HepG2 (cell line): ENCODE measurements around the gene SBK3. TPM values are rescaled to one million over a fixed set of nuclear protein-coding genes. Genes with fewer than 3 reads are reported as not detected.

Source experiments
- ADNP ChIP-seq: sonication (generic); formaldehyde crosslinking; IDR thresholded peaks from 2 replicates; pipeline ENCODE4 v1.4.0; 2020; ENCODE audit warnings: missing genetic modification reagents
- ARNT2 ChIP-seq: sonication (generic); formaldehyde crosslinking; IDR thresholded peaks from 2 replicates; pipeline ENCODE4 v1.8.0; 2022; ENCODE audit warnings: mild to moderate bottlenecking, low read depth, missing genetic modification reagents, moderate library complexity
- CBFB ChIP-seq: sonication (generic); formaldehyde crosslinking; IDR thresholded peaks from 2 replicates; pipeline ENCODE4 v1.4.0; 2020; ENCODE audit warnings: missing genetic modification reagents
- CREM ChIP-seq, 2 experiments: sonication (generic) in 1 of 2; formaldehyde crosslinking in 1 of 2; IDR thresholded peaks; 2 replicates each; pipeline versions ENCODE4 v1.4.0 to v1.6.1; 2016 to 2020; ENCODE audit warnings: antibody characterized with exemption in 1 of 2, mild to moderate bottlenecking in 1 of 2, missing genetic modification reagents in 1 of 2
- DR1 ChIP-seq: sonication (generic); formaldehyde crosslinking; IDR thresholded peaks from 2 replicates; pipeline ENCODE4 v1.8.0; 2021; ENCODE audit warnings: mild to moderate bottlenecking, missing genetic modification reagents, inconsistent platforms
- ETV5 ChIP-seq: IDR thresholded peaks from 2 replicates; pipeline ENCODE4 v1.6.1; 2018; ENCODE audit warnings: missing biosample characterization, missing genetic modification reagents, inconsistent platforms, borderline replicate concordance
- GZF1 ChIP-seq: sonication (generic); formaldehyde crosslinking; IDR thresholded peaks from 2 replicates; pipeline ENCODE4 v1.5.1; 2020; ENCODE audit warnings: mild to moderate bottlenecking, missing genetic modification reagents
- HOXA3 ChIP-seq: sonication (generic); formaldehyde crosslinking; IDR thresholded peaks from 2 replicates; pipeline ENCODE4 v1.5.0; 2020; ENCODE audit warnings: missing genetic modification reagents
- KAT8 ChIP-seq: IDR thresholded peaks from 2 replicates; pipeline ENCODE4 v1.6.1; 2016; ENCODE audit warnings: missing genetic modification reagents, missing compliant biosample characterization
- NAIF1 ChIP-seq: sonication (generic); formaldehyde crosslinking; IDR thresholded peaks from 2 replicates; pipeline ENCODE4 v1.5.0; 2020; ENCODE audit warnings: mild to moderate bottlenecking, missing genetic modification reagents, borderline replicate concordance
- NR3C1 ChIP-seq: sonication (generic); formaldehyde crosslinking; IDR thresholded peaks from 2 replicates; pipeline ENCODE4 v1.4.0; 2020; ENCODE audit warnings: missing genetic modification reagents
- PRPF4 ChIP-seq: fragments of 200-400 bp; formaldehyde crosslinking; IDR thresholded peaks from 2 replicates; pipeline ENCODE4 v1.6.1; 2016; ENCODE audit warnings: low read length, low read depth; ENCODE audit not compliant: poor library complexity, severe bottlenecking
- SMAD1 ChIP-seq: sonication (generic); formaldehyde crosslinking; IDR thresholded peaks from 2 replicates; pipeline ENCODE4 v1.4.0; 2020; ENCODE audit warnings: missing genetic modification reagents, low read depth, mild to moderate bottlenecking, borderline replicate concordance
- SRSF9 ChIP-seq: fragments of 200-400 bp; formaldehyde crosslinking; IDR thresholded peaks from 2 replicates; pipeline ENCODE4 v1.6.1; 2018; ENCODE audit warnings: borderline replicate concordance, mild to moderate bottlenecking, low read depth, low read length; ENCODE audit not compliant: insufficient read depth, poor library complexity, severe bottlenecking
- YEATS4 ChIP-seq: sonication (generic); formaldehyde crosslinking; IDR thresholded peaks from 2 replicates; pipeline ENCODE4 v1.4.0; 2020; ENCODE audit warnings: missing genetic modification reagents, borderline replicate concordance
- ZNF251 ChIP-seq: sonication (generic); formaldehyde crosslinking; IDR thresholded peaks from 2 replicates; pipeline ENCODE4 v1.9.0; 2021; ENCODE audit warnings: mild to moderate bottlenecking, missing genetic modification reagents
- ZNF256 ChIP-seq: sonication (generic); formaldehyde crosslinking; conservative IDR thresholded peaks from 2 replicates; pipeline ENCODE4 v1.4.0; 2020; ENCODE audit warnings: missing genetic modification reagents
- ZNF335 ChIP-seq: sonication (generic); formaldehyde crosslinking; IDR thresholded peaks from 2 replicates; pipeline ENCODE4 v1.4.0; 2020; ENCODE audit warnings: missing genetic modification reagents
- ZNF451 ChIP-seq: sonication (generic); formaldehyde crosslinking; IDR thresholded peaks from 2 replicates; pipeline ENCODE4 v1.5.0; 2020; ENCODE audit warnings: mild to moderate bottlenecking, missing genetic modification reagents
- ZNF484 ChIP-seq: sonication (generic); formaldehyde crosslinking; IDR thresholded peaks from 2 replicates; pipeline ENCODE4 v1.5.1; 2020; ENCODE audit warnings: mild to moderate bottlenecking, low read depth, missing genetic modification reagents, borderline replicate concordance
- ZNF501 ChIP-seq: sonication (generic); formaldehyde crosslinking; IDR thresholded peaks from 2 replicates; pipeline ENCODE4 v1.5.1; 2020; ENCODE audit warnings: mild to moderate bottlenecking, moderate library complexity, missing genetic modification reagents
- ZNF615 ChIP-seq: sonication (generic); formaldehyde crosslinking; IDR thresholded peaks from 2 replicates; pipeline ENCODE4 v1.5.0; 2020; ENCODE audit warnings: mild to moderate bottlenecking, missing genetic modification reagents, borderline replicate concordance
- ZNF720 ChIP-seq: sonication (generic); formaldehyde crosslinking; IDR thresholded peaks from 2 replicates; pipeline ENCODE4 v1.4.0; 2020; ENCODE audit warnings: missing genetic modification reagents
- ZNF724P ChIP-seq: sonication (generic); formaldehyde crosslinking; IDR thresholded peaks from 2 replicates; pipeline ENCODE4 v1.8.0; 2022; ENCODE audit warnings: missing genetic modification reagents, borderline replicate concordance
- ZNF761 ChIP-seq: sonication (generic); formaldehyde crosslinking; conservative IDR thresholded peaks from 2 replicates; pipeline ENCODE4 v1.4.0; 2020; ENCODE audit warnings: mild to moderate bottlenecking, missing genetic modification reagents
- ZNF782 ChIP-seq: sonication (generic); formaldehyde crosslinking; IDR thresholded peaks from 2 replicates; pipeline ENCODE4 v1.4.0; 2020; ENCODE audit warnings: missing genetic modification reagents, mild to moderate bottlenecking, borderline replicate concordance
- polyA plus RNA-seq, 8 experiments: library from polyadenylated mRNA; depleted of rRNA in 3 of 8; stranded (reverse) in 7 of 8; unstranded in 1 of 8; fragments of >200 nt; fragmentation: Illumina TruSeq in 4 of 8; extraction: Trizol in 4 of 8; gene quantifications; 2 replicates each; pipeline versions ENCODE4 v1.2.1 to v1.2.3, GENCODE V29; 2011 to 2016; ENCODE audit warnings: low read depth in 4 of 8, missing spikeins in 1 of 8, mixed read lengths in 1 of 8; ENCODE audit not compliant: insufficient read depth in 1 of 8
- total RNA-seq, 5 experiments: library from RNA; depleted of rRNA; stranded (reverse); fragments of >200 nt; fragmentation: Illumina TruSeq; extraction: Trizol; gene quantifications; 2 replicates each; pipeline ENCODE4 v1.2.3, GENCODE V29; 2016; ENCODE audit warnings: low read depth in 1 of 5
- TF ChIP-seq, protein P1 (sequence below): sonication (generic); formaldehyde crosslinking; IDR thresholded peaks from 2 replicates; pipeline ENCODE4 v1.4.0; 2020; ENCODE audit warnings: missing genetic modification reagents, borderline replicate concordance

The SBK3 gene
- total and polyA plus RNA-seq, 2 of the 13 experiments (the other 11 are each of a cell fraction or from before 2014, with no cell fraction given): 0.66 to 0.77 TPM

DNA sequence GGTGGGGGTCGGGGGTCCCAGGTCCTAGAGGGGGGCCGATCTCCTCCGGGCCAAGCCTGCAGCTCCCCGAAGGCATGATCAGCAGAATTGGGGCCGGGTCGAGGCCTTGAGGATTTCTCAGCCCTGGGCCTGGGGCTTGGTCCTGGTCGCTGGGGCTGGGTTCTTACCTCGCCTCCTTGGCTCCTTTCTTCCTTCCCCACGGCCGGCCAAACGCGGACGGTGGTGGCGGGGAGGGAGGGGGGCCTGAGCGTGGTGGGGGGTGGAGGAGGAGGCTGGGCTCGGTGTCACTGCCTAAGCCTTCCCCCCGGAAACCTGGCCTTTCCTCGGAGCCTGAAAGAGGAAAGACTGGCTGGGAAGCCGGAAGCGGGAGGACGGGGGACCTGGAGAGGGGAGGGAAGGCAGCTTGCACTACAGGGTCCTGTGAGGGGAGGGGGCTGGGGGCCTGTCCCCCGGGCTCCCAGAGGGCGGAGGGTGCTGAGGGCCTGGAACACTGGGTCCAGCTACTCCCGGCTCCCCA lies 35.3 kb upstream of the SBK3 start, which contains the start of gene ZNF579 (continued):
- TF ChIP-seq ZNF451 (CRISPR knock-in tag) (no peak), CREM (IDR thresholded peaks at IDR 0.05) (0 out of 2 replicates have a peak, but pooled peaks have one; percentile 16), CREM (CRISPR knock-in tag; IDR thresholded peaks at IDR 0.05) (no peak), ZNF484 (CRISPR knock-in tag) (no peak), KAT8 (CRISPR knock-in tag) (peak; percentile 94), ZNF615 (CRISPR knock-in tag) (no peak), ZNF335 (CRISPR knock-in tag) (no peak), ZNF761 (CRISPR knock-in tag) (0 out of 2 replicates have a peak, but pooled peaks have one; percentile 65), ZNF501 (CRISPR knock-in tag) (no peak), ZNF720 (CRISPR knock-in tag) (no peak), ADNP (CRISPR knock-in tag) (peak; percentile 34; the same call in 1 of the 2 replicates), ZNF256 (CRISPR knock-in tag) (no peak), ETV5 (CRISPR knock-in tag) (peak; percentile 74), HOXA3 (CRISPR knock-in tag) (peak; percentile 42; the same call in 1 of the 2 replicates), CBFB (CRISPR knock-in tag) (0 out of 2 replicates have a peak, but pooled peaks have one; percentile 51), SRSF9 (no peak), GZF1 (CRISPR knock-in tag) (0 out of 2 replicates have a peak, but pooled peaks have one; percentile 27), ZNF782 (CRISPR knock-in tag) (no peak; the same call in 1 of the 2 replicates), NR3C1 (CRISPR knock-in tag) (no peak), ARNT2 (CRISPR knock-in tag) (no peak), YEATS4 (CRISPR knock-in tag) (peak; percentile 79; the same call in 1 of the 2 replicates), DR1 (CRISPR knock-in tag) (no peak), NAIF1 (CRISPR knock-in tag) (no peak), SMAD1 (CRISPR knock-in tag) (no peak), ZNF724P (CRISPR knock-in tag) (no peak), PRPF4 (no peak), ZNF251 (CRISPR knock-in tag) (no peak)
- TF ChIP-seq, protein P1, sequence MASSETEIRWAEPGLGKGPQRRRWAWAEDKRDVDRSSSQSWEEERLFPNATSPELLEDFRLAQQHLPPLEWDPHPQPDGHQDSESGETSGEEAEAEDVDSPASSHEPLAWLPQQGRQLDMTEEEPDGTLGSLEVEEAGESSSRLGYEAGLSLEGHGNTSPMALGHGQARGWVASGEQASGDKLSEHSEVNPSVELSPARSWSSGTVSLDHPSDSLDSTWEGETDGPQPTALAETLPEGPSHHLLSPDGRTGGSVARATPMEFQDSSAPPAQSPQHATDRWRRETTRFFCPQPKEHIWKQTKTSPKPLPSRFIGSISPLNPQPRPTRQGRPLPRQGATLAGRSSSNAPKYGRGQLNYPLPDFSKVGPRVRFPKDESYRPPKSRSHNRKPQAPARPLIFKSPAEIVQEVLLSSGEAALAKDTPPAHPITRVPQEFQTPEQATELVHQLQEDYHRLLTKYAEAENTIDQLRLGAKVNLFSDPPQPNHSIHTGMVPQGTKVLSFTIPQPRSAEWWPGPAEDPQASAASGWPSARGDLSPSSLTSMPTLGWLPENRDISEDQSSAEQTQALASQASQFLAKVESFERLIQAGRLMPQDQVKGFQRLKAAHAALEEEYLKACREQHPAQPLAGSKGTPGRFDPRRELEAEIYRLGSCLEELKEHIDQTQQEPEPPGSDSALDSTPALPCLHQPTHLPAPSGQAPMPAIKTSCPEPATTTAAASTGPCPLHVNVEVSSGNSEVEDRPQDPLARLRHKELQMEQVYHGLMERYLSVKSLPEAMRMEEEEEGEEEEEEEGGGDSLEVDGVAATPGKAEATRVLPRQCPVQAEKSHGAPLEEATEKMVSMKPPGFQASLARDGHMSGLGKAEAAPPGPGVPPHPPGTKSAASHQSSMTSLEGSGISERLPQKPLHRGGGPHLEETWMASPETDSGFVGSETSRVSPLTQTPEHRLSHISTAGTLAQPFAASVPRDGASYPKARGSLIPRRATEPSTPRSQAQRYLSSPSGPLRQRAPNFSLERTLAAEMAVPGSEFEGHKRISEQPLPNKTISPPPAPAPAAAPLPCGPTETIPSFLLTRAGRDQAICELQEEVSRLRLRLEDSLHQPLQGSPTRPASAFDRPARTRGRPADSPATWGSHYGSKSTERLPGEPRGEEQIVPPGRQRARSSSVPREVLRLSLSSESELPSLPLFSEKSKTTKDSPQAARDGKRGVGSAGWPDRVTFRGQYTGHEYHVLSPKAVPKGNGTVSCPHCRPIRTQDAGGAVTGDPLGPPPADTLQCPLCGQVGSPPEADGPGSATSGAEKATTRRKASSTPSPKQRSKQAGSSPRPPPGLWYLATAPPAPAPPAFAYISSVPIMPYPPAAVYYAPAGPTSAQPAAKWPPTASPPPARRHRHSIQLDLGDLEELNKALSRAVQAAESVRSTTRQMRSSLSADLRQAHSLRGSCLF (CRISPR knock-in tag): no peak
